PC-3 (cell line): ENCODE results near the gene ETHE1. TPM values are rescaled to one million over a fixed set of nuclear protein-coding genes. Genes with fewer than 3 reads are reported as not detected.

Source experiments
- ATAC-seq: fragments of 200-7000 bp; cut with Tn5 transposase; 2 replicates; pipeline ENCODE4 v1.9.1; 2020; ENCODE audit warnings: mild to moderate bottlenecking, moderate library complexity
- BruUV-seq: library from RNA; stranded (reverse); fragments of 400-500 nt; replicated peaks from 2 replicates; lab custom pipeline; 2021; lab: Mats Ljungman, UMichigan
- CTCF ChIA-PET: fragments of 300-600 bp; sonication (Branson Sonifier 250); formaldehyde crosslinking; loops from one replicate; lab custom pipeline; 2022; ENCODE audit warnings: antibody characterized with exemption; lab: Charles Lee
- POLR2A ChIA-PET: fragments of 300-600 bp; sonication (Branson Sonifier 250); formaldehyde crosslinking; loops from one replicate; lab custom pipeline; 2022; ENCODE audit warnings: antibody characterized with exemption; ENCODE audit not compliant: unreplicated experiment; lab: Charles Lee
- DNase-seq: peaks from one replicate; pipeline ENCODE4 v3.0.0-alpha.2; 2015
- H2AFZ ChIP-seq: fragments of 300-600 bp; sonication (generic); 2 replicates; pipeline ENCODE4 v1.6.0; 2016; ENCODE audit warnings: antibody characterized with exemption, low read length
- H3F3A ChIP-seq: fragments of 300-600 bp; sonication (generic); one replicate; pipeline ENCODE4 v1.6.0; 2017; ENCODE audit warnings: antibody characterized with exemption, low read length, control low read depth, mild to moderate bottlenecking; ENCODE audit not compliant: unreplicated experiment
- H3K27ac ChIP-seq: fragments of 300-600 bp; sonication (generic); 2 replicates; pipeline ENCODE4 v1.5.1; 2016; ENCODE audit warnings: mild to moderate bottlenecking, low read length
- H3K27me3 ChIP-seq: fragments of 300-600 bp; sonication (generic); 2 replicates; pipeline ENCODE4 v1.6.1; 2016; ENCODE audit warnings: low read length, mixed read lengths
- H3K36me3 ChIP-seq: fragments of 300-600 bp; sonication (generic); 2 replicates; pipeline ENCODE4 v1.6.1; 2016; ENCODE audit warnings: low read depth, mixed run types, low read length, mixed read lengths
- H3K4me1 ChIP-seq: fragments of 300-600 bp; sonication (generic); 2 replicates; pipeline ENCODE4 v1.5.1; 2016; ENCODE audit warnings: low read length; ENCODE audit not compliant: insufficient read depth
- H3K4me2 ChIP-seq: fragments of 300-600 bp; sonication (generic); 2 replicates; pipeline ENCODE4 v1.6.0; 2016; ENCODE audit warnings: low read length
- H3K4me3 ChIP-seq: fragments of 300-600 bp; sonication (generic); 2 replicates; pipeline ENCODE4 v1.5.1; 2016; ENCODE audit warnings: mild to moderate bottlenecking, low read length, mixed read lengths
- H3K79me2 ChIP-seq: fragments of 300-600 bp; sonication (generic); 2 replicates; pipeline ENCODE4 v1.6.1; 2017; ENCODE audit warnings: low read length, mixed read lengths
- H3K9ac ChIP-seq: fragments of 300-600 bp; sonication (generic); 2 replicates; pipeline ENCODE4 v1.6.0; 2016; ENCODE audit warnings: mild to moderate bottlenecking, low read length
- H3K9me2 ChIP-seq: fragments of 300-600 bp; sonication (generic); replicated peaks from 2 replicates; pipeline ENCODE4 v1.6.1; 2016; ENCODE audit warnings: mixed run types, low read length, mixed read lengths
- H3K9me3 ChIP-seq: fragments of 300-600 bp; sonication (generic); 2 replicates; pipeline ENCODE4 v1.6.1; 2016; ENCODE audit warnings: low read length, mixed read lengths
- H4K20me1 ChIP-seq: fragments of 300-600 bp; sonication (generic); 2 replicates; pipeline ENCODE4 v1.6.1; 2016; ENCODE audit warnings: low read length, mixed read lengths
- CTCF ChIP-seq: fragments of 300-600 bp; sonication (generic); conservative IDR thresholded peaks from 2 replicates; pipeline ENCODE4 v1.5.1; 2017; ENCODE audit warnings: antibody characterized with exemption, low read depth, mild to moderate bottlenecking, low read length
- EZH2 ChIP-seq: fragments of 300-600 bp; sonication (generic); IDR thresholded peaks from one replicate; pipeline ENCODE4 v1.6.1; 2017; ENCODE audit warnings: antibody characterized with exemption, mild to moderate bottlenecking, low read length; ENCODE audit not compliant: unreplicated experiment
- EZH2phosphoT487 ChIP-seq: fragments of 300-600 bp; sonication (generic); IDR thresholded peaks from 2 replicates; pipeline ENCODE4 v1.6.1; 2018; ENCODE audit warnings: mild to moderate bottlenecking, antibody characterized with exemption, low read length, borderline replicate concordance
- intact Hi-C: fragments of 100-400 bp; cut with micrococcal nuclease; formaldehyde crosslinking; loops from 2 replicates; pipeline ENCODE4 v1.9.0; 2023
- total RNA-seq: library from RNA; depleted of rRNA; stranded (reverse); fragments of >200 nt; gene quantifications from 2 replicates; pipeline ENCODE4 v1.2.3, GENCODE V29; 2014

ETHE1 gene
- total RNA-seq, 1 experiment from 2014 or later: 34.2 TPM

- Histone ChIP-seq H2AFZ (no peak overlapping the region), H3K9ac (no peak overlapping the region), H3K4me1 (peaks cover 11% of the 10 kb centered on the region), H3K27me3 (no peaks in the 10 kb centered on the region), H3K9me3 (no peaks in the 10 kb centered on the region), H3K79me2 (0 out of 2 replicates have a peak, but pooled peaks cover 2% of the 10 kb centered on the region), H3K27ac (no peak overlapping the region), H3K4me2 (no peak overlapping the region), H3K4me3 (no peak overlapping the region), H3K9me2 (no peaks in the 10 kb centered on the region), H3F3A (no peaks in the 10 kb centered on the region), H4K20me1 (no peaks in the 10 kb centered on the region), H3K36me3 (no peaks in the 10 kb centered on the region; the same call in 1 of the 2 replicates)
- ChIA-PET CTCF (no interaction called here), POLR2A (no interaction called here)
- TF ChIP-seq CTCF (no peak), EZH2phosphoT487 (no peak), EZH2 (no peak)
- ATAC-seq: no peak
- DNase-seq: no peak
- no TSS peak for BruUV-seq
- intact Hi-C loops: no loop called here
These were observed 37.8 kb upstream of the ETHE1 start for GRCh38 chr19:43564800-43565199.

GRCh38 chr19:43563816-43564457, 36.9 kb upstream of the ETHE1 start:
- BruUV-seq: no TSS peak
- Histone ChIP-seq H3K79me2 (no peaks in the 10 kb centered on the region), H3K27ac (no peak overlapping the region), H3K27me3 (no peaks in the 10 kb centered on the region), H3K4me1 (peaks cover 11% of the 10 kb centered on the region), H3F3A (no peaks in the 10 kb centered on the region), H3K4me2 (no peak overlapping the region), H3K9ac (no peak overlapping the region), H3K9me2 (no peaks in the 10 kb centered on the region), H3K36me3 (no peaks in the 10 kb centered on the region; the same call in 1 of the 2 replicates), H3K4me3 (no peak overlapping the region), H3K9me3 (no peaks in the 10 kb centered on the region), H4K20me1 (no peaks in the 10 kb centered on the region), H2AFZ (no peak overlapping the region)
- intact Hi-C loops: no loop called here
- no peak for TF ChIP-seq EZH2
- no peak for TF ChIP-seq CTCF
- no peak for TF ChIP-seq EZH2phosphoT487
- no peak for DNase-seq
- POLR2A ChIA-PET: no interaction called here
- CTCF ChIA-PET: no interaction called here
- ATAC-seq: no peak

GRCh38 chr19:43562698-43563241, 35.8 kb upstream of the ETHE1 start:
- H3K27ac ChIP-seq: peak overlapping the region; percentile 78
- intact Hi-C loops: no loop called here
- H3K4me3 ChIP-seq: no peak overlapping the region
- ChIA-PET CTCF (no interaction called here), POLR2A (no interaction called here)
- peaks cover 11% of the 10 kb centered on the region for H3K4me1 ChIP-seq
- BruUV-seq: no TSS peak
- no peaks in the 10 kb centered on the region for H3K79me2 ChIP-seq
- H3K27me3 ChIP-seq: no peaks in the 10 kb centered on the region
- no peaks in the 10 kb centered on the region for H3K9me3 ChIP-seq
- no peak overlapping the region; the same call in 1 of the 2 replicates for H3K9ac ChIP-seq
- H2AFZ ChIP-seq: no peak overlapping the region
- no peaks in the 10 kb centered on the region; the same call in 1 of the 2 replicates for H3K36me3 ChIP-seq
- DNase-seq: peak; percentile 71
- TF ChIP-seq EZH2phosphoT487 (no peak), EZH2 (no peak), CTCF (no peak)
- ATAC-seq: peak; percentile 75
- no peaks in the 10 kb centered on the region for H4K20me1 ChIP-seq
- no peaks in the 10 kb centered on the region for H3F3A ChIP-seq
- 0 out of 2 replicates have a peak overlapping the region, but pooled peaks have one; percentile 31 for H3K4me2 ChIP-seq
- no peaks in the 10 kb centered on the region for H3K9me2 ChIP-seq
